Stimulated activated CD8-positive, alpha-beta memory T cell treated with anti-CD3 and anti-CD28 coated beads, Interleukin-12 subunit alpha, Interleukin-12 subunit beta, amount 100 ng/mL, for 1 hour (primary cell): Measurements from ENCODE around the gene MTIF3.
"Not testable (repeated sequence)": the region's sequence is repeated elsewhere in the genome, so short reads cannot be mapped to it uniquely, and the experiment has no call there.

Experiments
- DNase-seq: peaks from one replicate; pipeline ENCODE4 v3.0.0-alpha.2; 2020; ENCODE audit warnings: low read depth

Gene MTIF3

DNA sequence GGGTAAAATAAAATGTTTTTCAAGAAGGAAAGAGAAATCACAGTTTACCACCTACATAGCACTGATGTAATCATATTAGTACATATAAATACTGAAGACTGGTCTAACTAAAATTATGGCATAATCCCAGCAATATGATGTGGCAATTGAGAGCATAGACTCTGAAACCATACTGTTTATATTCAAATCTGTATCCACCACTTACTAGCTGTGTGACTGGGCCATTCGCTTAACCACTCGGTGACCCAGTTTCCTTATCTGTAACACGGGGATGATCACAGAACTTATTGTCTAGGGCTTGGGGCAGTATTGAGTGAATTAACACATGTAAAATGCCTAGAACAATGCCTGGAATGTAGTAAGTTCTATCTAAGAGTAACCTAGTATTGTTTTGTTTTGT, 39.0 kb downstream of the MTIF3 start:
- DNase-seq = no peak

DNA sequence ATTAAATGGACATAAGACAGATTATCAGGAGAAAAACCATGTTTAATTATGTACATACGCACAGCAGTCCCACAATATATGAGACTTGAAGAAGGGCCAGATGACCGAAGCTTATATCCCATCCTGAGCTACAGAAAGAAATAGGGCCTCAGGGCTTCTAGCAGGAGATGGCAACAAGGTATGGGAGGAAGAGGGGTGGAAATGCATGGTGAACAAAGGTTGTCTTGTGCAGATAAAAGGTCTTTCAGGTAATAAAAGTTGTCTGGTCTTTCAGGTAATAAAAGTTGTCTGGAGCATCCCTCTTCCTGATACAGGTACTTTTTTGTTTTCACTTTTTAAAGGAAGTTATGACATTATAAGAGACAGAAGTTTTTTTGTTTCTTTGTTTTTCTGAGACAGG, 41.4 kb downstream of the MTIF3 start:
- DNase-seq = no peak

- no peak for DNase-seq
Observed at GRCh38 chr13:27408074-27408473, 42.3 kb downstream of the MTIF3 start.

GRCh38 chr13:27406178-27406939, 44.0 kb downstream of the MTIF3 start:
- DNase-seq = no peak

GRCh38 chr13:27405546-27406134, 44.7 kb downstream of the MTIF3 start:
- no peak for DNase-seq

- DNase-seq = no peak
Observed at GRCh38 chr13:27404680-27405079, 45.7 kb downstream of the MTIF3 start.

DNA sequence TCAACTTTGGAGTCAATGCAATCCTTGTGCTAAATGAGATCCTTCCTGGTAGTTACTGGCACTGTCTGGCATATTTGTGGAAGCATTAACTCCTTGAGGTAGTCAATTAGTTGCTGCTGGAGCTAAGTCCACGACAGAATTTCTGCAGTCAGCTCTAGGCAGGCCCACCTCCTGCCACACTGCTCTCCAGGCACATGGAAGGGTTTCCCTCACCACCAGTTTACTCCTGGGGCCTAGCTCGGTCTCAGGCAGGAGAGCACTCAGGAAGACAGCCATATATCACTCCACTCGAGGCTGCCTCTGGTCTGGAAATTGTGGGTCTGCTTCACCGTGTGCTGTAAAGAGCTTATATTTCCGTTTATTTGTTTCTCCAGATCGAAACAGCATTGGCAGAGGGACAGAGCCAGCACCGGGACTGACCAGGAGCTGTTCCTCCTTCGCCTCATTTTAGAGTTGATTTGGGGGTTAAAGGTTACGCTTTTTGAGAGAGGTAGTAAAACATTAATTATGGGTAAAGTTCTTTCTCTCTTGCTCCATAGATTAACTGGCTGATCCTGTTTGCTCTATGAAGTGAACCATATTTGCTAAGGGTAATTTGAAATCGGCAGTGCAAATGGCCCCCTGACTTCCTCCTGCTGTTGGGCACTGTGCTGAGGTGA, 46.5 kb downstream of the MTIF3 start:
- DNase-seq = no peak

DNA sequence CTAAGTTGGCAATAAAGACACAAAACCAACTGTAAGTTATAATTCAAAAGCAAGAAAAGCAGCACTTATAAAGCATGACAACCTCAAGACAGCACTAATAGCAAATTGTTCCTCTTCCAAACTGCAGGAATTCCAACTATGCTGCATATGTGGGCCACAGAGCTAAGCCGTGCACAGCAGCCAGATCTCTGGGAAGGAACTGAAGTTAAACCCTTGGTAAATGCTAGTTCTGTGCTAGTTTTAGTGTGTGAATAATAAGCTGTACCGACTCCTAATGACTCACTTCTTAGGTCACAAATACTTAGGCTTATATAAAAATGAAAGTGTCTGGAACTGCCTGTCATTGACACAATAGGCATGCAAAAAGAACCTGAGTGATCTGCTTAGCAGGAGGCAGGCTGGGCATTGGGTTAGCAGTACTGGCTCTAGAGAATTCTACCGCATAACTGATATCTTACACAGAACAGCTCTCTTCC, 47.1 kb downstream of the MTIF3 start:
- no peak for DNase-seq

GRCh38 chr13:27401210-27401609, 49.2 kb downstream of the MTIF3 start:
- no peak for DNase-seq

- not testable (repeated sequence) for DNase-seq
Observed at GRCh38 chr13:27400405-27400804, 50.0 kb downstream of the MTIF3 start.

GRCh38 chr13:27398360-27398759, 52.0 kb downstream of the MTIF3 start:
- no peak for DNase-seq

DNA sequence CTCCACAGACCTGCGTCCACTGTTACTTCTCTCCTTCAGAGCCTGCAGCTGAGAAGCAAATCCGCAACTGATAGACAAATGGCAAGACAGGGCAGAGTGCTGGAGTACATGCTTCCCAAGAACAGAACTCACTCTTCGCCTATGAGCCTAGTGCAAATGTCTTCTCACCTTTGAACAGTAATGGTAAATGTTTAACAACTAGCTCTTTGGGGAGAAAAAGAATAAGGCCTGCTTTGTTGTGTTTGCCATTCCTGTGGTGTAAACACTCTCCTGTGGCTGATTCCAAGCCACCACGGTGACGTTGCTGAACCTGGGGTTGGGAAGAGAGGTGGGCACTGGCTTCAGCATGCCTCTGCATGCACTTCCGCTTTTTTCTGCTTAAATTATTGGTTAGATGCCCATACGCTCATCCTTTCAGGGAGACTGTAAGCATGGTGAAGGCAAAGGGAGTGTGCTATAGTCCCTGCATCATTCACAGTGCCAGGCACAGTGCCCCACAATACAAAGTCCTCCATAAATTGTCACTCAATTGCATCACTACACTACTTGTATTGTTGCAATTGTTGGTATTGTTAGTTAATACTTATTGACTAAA, 54.0 kb downstream of the MTIF3 start:
- no peak for DNase-seq

GRCh38 chr13:27395007-27395510, 55.3 kb downstream of the MTIF3 start:
- DNase-seq = no peak

DNA sequence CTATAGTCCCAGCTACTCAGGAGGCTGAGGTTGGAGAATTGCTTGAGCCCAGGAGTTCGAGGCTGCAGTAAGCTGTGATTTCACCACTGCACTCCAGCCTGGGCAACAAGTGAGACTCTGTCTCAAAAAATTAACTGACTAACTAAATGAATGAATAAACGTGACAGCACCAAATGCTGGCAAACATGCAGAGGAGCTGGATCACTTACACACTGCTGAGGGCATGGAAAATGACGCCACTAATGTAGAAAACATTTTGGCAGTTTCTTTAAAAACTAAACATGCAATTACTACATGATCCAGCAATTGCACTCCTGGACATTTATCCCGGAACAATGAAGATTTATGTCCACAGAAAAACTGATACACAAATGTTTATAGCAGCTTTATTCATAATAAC, 57.3 kb downstream of the MTIF3 start:
- no peak for DNase-seq

GRCh38 chr13:27391471-27391870, 58.9 kb downstream of the MTIF3 start:
- DNase-seq = no peak

- DNase-seq = no peak
Observed at GRCh38 chr13:27389891-27390290, 60.5 kb downstream of the MTIF3 start.

DNA sequence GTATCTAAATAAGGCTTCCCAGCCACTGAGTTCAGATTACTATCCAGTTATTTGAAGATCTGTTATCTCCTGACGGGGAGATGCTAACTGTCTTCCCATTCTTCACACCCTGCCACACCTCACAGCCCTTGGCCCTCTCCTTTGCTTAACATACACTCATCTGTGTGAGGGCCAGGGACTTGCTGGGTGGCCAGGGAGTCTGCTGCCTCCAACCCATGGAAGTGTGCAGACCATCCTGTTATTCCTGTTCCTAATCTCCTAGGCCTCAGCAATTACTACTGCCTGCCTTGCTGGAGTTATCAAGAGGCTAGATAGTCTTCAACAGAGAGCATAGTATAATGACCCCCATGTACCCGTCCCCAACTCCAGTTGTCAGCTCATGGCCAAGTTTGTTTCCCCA, 62.1 kb downstream of the MTIF3 start:
- no peak for DNase-seq
